ENCODE measurements around the gene EHF. TPM values are rescaled to one million over a fixed set of nuclear protein-coding genes. Genes with fewer than 3 reads are reported as not detected.

The EHF gene
- total and polyA plus RNA-seq, 2 of the 8 experiments (the other 6 are each of a cell fraction or from before 2014, with no cell fraction given): not detected

GRCh38 chr11:34680206-34680605 is 59.3 kb downstream of the EHF start:
- ChIA-PET CTCF (ENCODE audit: partially characterized antibody) (interaction anchor here (0.6 to 1.7 kb wide), 2 partner anchors 30 to 108 kb away, joined by 4 read pairs; no protein-coding TSS in a partner anchor), POLR2A (ENCODE audit: partially characterized antibody) (interaction anchor here (1.2 kb wide), 1 partner anchor 8 kb away, joined by 3 read pairs; no protein-coding TSS in a partner anchor)
- DNase-seq (ENCODE audit: low read depth in 1 of 2, low spot score in 2 of 2): no peak
- Histone ChIP-seq H2BK15ac (ENCODE audit: low read length) (no peak overlapping the region), H2BK20ac (ENCODE audit: low read length) (no peak overlapping the region; the same call in 1 of the 2 replicates), H3K4me2 (ENCODE audit: insufficient read depth in 1 of 2, low read depth in 2 of 2, low read length in 2 of 2) (no peak overlapping the region), H2AFZ (ENCODE audit: low read length) (no peak overlapping the region), H3K14ac (ENCODE audit: insufficient read length) (no peak overlapping the region), H4K5ac (ENCODE audit: insufficient read length, low read depth, low read length) (no peak overlapping the region), H2AK5ac (ENCODE audit: low read depth, low read length) (no peak overlapping the region), H2BK5ac (ENCODE audit: low read depth, low read length) (no peak overlapping the region), H4K20me1 (replicated peaks in 1 of 2; ENCODE audit: control insufficient read depth in 1 of 2, insufficient read depth in 2 of 2, low read length in 2 of 2) (no peaks in the 10 kb centered on the region), H3K27me3 (replicated peaks in 1 of 4; ENCODE audit: control insufficient read depth in 3 of 4, extremely low read depth in 1 of 4, insufficient read depth in 3 of 4, low read length in 3 of 4) (no peaks in the 10 kb centered on the region), H3K79me2 (ENCODE audit: control insufficient read depth in 1 of 2, insufficient read depth in 2 of 2, low read length in 2 of 2) (no peaks in the 10 kb centered on the region), H3K23me2 (ENCODE audit: low read depth, low read length) (no peaks in the 10 kb centered on the region), H3K27ac (ENCODE audit: low read depth, low read length) (no peak overlapping the region), H3K56ac (replicated peaks; ENCODE audit: insufficient read length, low read depth, low read length) (no peak overlapping the region), H2BK12ac (ENCODE audit: low read depth, low read length) (no peak overlapping the region), H3K9me3 (ENCODE audit: insufficient read depth in 2 of 2, low read depth in 1 of 2, low read length in 1 of 2) (no peaks in the 10 kb centered on the region), H3K23ac (ENCODE audit: insufficient read length) (no peak overlapping the region), H3K18ac (ENCODE audit: extremely low read depth, low read length) (no peak overlapping the region), H4K91ac (replicated peaks; ENCODE audit: insufficient read length, low read length) (no peak overlapping the region), H3K36me3 (ENCODE audit: control insufficient read depth in 2 of 4, insufficient read depth in 4 of 4, low read length in 3 of 4) (no peaks in the 10 kb centered on the region), H3K9ac (replicated peaks in 1 of 4; ENCODE audit: extremely low read depth in 1 of 4, low read depth in 3 of 4, low read length in 3 of 4) (no peak overlapping the region), H2BK120ac (replicated peaks; ENCODE audit: low read depth, low read length) (no peak overlapping the region), H4K8ac (ENCODE audit: extremely low read depth, insufficient read depth, low read length) (no peak overlapping the region), H3K4me1 (replicated peaks in 1 of 4; ENCODE audit: control insufficient read depth in 3 of 4, insufficient read depth in 4 of 4, low read length in 3 of 4) (peaks cover 0 to 5% (median 4%) of the 10 kb centered on the region in 4 experiments; a peak in 2 of 7 replicates), H3K4ac (replicated peaks; ENCODE audit: insufficient read length, low read depth, low read length) (no peak overlapping the region), H3K4me3 (ENCODE audit: extremely low read depth in 1 of 4, insufficient read depth in 2 of 4, low read depth in 3 of 4, low read length in 4 of 4) (no peak overlapping the region), H3K79me1 (ENCODE audit: low read depth, low read length) (no peaks in the 10 kb centered on the region)
- WGBS, 2 experiments (ENCODE audit: extremely low coverage in 1 of 2, insufficient coverage in 1 of 2, insufficient read length in 1 of 2, insufficient replicate concordance in 2 of 2, low coverage in 1 of 2, low lambda C conversion rate in 2 of 2, missing lambda C conversion rate in 1 of 2): 89% methylated on average over 1 of the region's 1 CpG; no CpG with 5 or more reads in 1 of the 2 experiments
- FAIRE-seq: no peak
- TF ChIP-seq CHD1 (IDR thresholded peaks at IDR 0.05; ENCODE audit: low read depth, low read length): no peak
- TF ChIP-seq MAX (IDR thresholded peaks at IDR 0.05): no peak
- TF ChIP-seq CBX8 (IDR thresholded peaks at IDR 0.05; ENCODE audit: borderline replicate concordance, low read depth, low read length): no peak
